Measurements from ENCODE around the gene TDRD12.

Gene TDRD12

GRCh38 chr19:32870981-32871451 lies 151.4 kb downstream of the TDRD12 start:
- Histone ChIP-seq H3K9me3 (no peaks in the 10 kb centered on the region), H3K27me3 (no peaks in the 10 kb centered on the region), H3K4me1 (ENCODE audit: control insufficient read depth in 1 of 2, insufficient read depth in 1 of 2, low read depth in 1 of 2, low read length in 1 of 2) (no peaks in the 10 kb centered on the region), H3K36me3 (no peaks in the 10 kb centered on the region), H3K4me3 (ENCODE audit: low read depth in 1 of 2, low read length in 1 of 2) (no peak overlapping the region), H3K27ac (no peak overlapping the region)
- TF ChIP-seq CTCF (IDR thresholded peaks at IDR 0.05): no peak

GRCh38 chr19:32872391-32872790 lies 152.8 kb downstream of the TDRD12 start:
- no peak for TF ChIP-seq CTCF (IDR thresholded peaks at IDR 0.05)
- no peaks in the 10 kb centered on the region for H3K36me3 ChIP-seq
- no peaks in the 10 kb centered on the region for H3K27me3 ChIP-seq
- H3K4me3 ChIP-seq (ENCODE audit: low read depth in 1 of 2, low read length in 1 of 2): no peak overlapping the region
- no peaks in the 10 kb centered on the region for H3K9me3 ChIP-seq
- no peaks in the 10 kb centered on the region for H3K4me1 ChIP-seq (ENCODE audit: control insufficient read depth in 1 of 2, insufficient read depth in 1 of 2, low read depth in 1 of 2, low read length in 1 of 2)
- no peak overlapping the region for H3K27ac ChIP-seq

- Histone ChIP-seq H3K9me3 (no peaks in the 10 kb centered on the region), H3K27me3 (no peaks in the 10 kb centered on the region), H3K36me3 (peaks cover 5% of the 10 kb centered on the region), H3K27ac (no peak overlapping the region), H3K4me1 (ENCODE audit: control insufficient read depth in 1 of 2, insufficient read depth in 1 of 2, low read depth in 1 of 2, low read length in 1 of 2) (no peaks in the 10 kb centered on the region), H3K4me3 (ENCODE audit: low read depth in 1 of 2, low read length in 1 of 2) (no peak overlapping the region)
- no peak for TF ChIP-seq CTCF (IDR thresholded peaks at IDR 0.05)
Measured at GRCh38 chr19:32873247-32873959, 153.8 kb downstream of the TDRD12 start.

GRCh38 chr19:32874605-32875004 lies 155.0 kb downstream of the TDRD12 start:
- Histone ChIP-seq H3K4me3 (ENCODE audit: low read depth in 1 of 2, low read length in 1 of 2) (no peak overlapping the region), H3K27me3 (no peaks in the 10 kb centered on the region), H3K9me3 (no peaks in the 10 kb centered on the region), H3K27ac (no peak overlapping the region), H3K4me1 (ENCODE audit: control insufficient read depth in 1 of 2, insufficient read depth in 1 of 2, low read depth in 1 of 2, low read length in 1 of 2) (no peaks in the 10 kb centered on the region), H3K36me3 (peaks cover 8% of the 10 kb centered on the region)
- no peak for TF ChIP-seq CTCF (IDR thresholded peaks at IDR 0.05)

- H3K9me3 ChIP-seq: no peaks in the 10 kb centered on the region
- H3K27me3 ChIP-seq: no peaks in the 10 kb centered on the region
- no peak for TF ChIP-seq CTCF (IDR thresholded peaks at IDR 0.05)
- H3K27ac ChIP-seq: no peak overlapping the region
- H3K36me3 ChIP-seq: peaks cover 11% of the 10 kb centered on the region
- H3K4me1 ChIP-seq (ENCODE audit: control insufficient read depth in 1 of 2, insufficient read depth in 1 of 2, low read depth in 1 of 2, low read length in 1 of 2): no peaks in the 10 kb centered on the region
- no peak overlapping the region for H3K4me3 ChIP-seq (ENCODE audit: low read depth in 1 of 2, low read length in 1 of 2)
Measured at GRCh38 chr19:32875428-32875827, 155.9 kb downstream of the TDRD12 start.
